Calu3 (cell line): ENCODE data around the gene TMEM63C. TPM values are rescaled to one million over a fixed set of nuclear protein-coding genes. Genes with fewer than 3 reads are reported as not detected.

ENCODE experiments used
- BruUV-seq: library from RNA; stranded (reverse); fragments of 400-500 nt; replicated peaks from 2 replicates; lab custom pipeline; 2021; lab: Mats Ljungman, UMichigan
- CTCF ChIA-PET: fragments of 300-600 bp; sonication (Branson Sonifier 250); formaldehyde crosslinking; loops from one replicate; lab custom pipeline; 2022; ENCODE audit warnings: antibody characterized with exemption; lab: Charles Lee
- DNase-seq: peaks from one replicate; pipeline ENCODE4 v3.0.0; 2022
- H3K27ac Mint-ChIP-seq: one replicate; pipeline ENCODE4 v1.8.0; 2022; ENCODE audit warnings: mixed read lengths; ENCODE audit not compliant: unreplicated experiment
- H3K27me3 Mint-ChIP-seq: one replicate; pipeline ENCODE4 v1.8.0; 2022; ENCODE audit warnings: mixed read lengths; ENCODE audit not compliant: unreplicated experiment
- H3K36me3 Mint-ChIP-seq: one replicate; pipeline ENCODE4 v1.8.0; 2022; ENCODE audit warnings: mild to moderate bottlenecking, moderate library complexity, mixed read lengths; ENCODE audit not compliant: insufficient read depth, unreplicated experiment
- H3K4me1 Mint-ChIP-seq: one replicate; pipeline ENCODE4 v1.8.0; 2022; ENCODE audit warnings: mild to moderate bottlenecking, low read depth, mixed read lengths; ENCODE audit not compliant: unreplicated experiment
- H3K4me3 Mint-ChIP-seq: one replicate; pipeline ENCODE4 v1.8.0; 2022; ENCODE audit warnings: mild to moderate bottlenecking, low read depth, moderate library complexity, mixed read lengths; ENCODE audit not compliant: unreplicated experiment
- H3K9me3 Mint-ChIP-seq: one replicate; pipeline ENCODE4 v1.8.0; 2022; ENCODE audit warnings: low read depth, mixed read lengths; ENCODE audit not compliant: unreplicated experiment
- CTCF ChIP-seq: fragments of 200-600 bp; IDR thresholded peaks from one replicate; pipeline ENCODE4 v1.8.0; 2022; ENCODE audit warnings: antibody characterized with exemption; ENCODE audit not compliant: unreplicated experiment
- intact Hi-C: fragments of 100-400 bp; cut with micrococcal nuclease; formaldehyde crosslinking; loops from one replicate; pipeline ENCODE4 v1.10.0; 2022; ENCODE audit not compliant: unreplicated experiment
- total RNA-seq: library from RNA; stranded (reverse); gene quantifications from 2 replicates; pipeline ENCODE4 v1.2.3, GENCODE V29; 2022

Gene TMEM63C
- total RNA-seq, 1 experiment from 2014 or later, result 1.1 TPM

GRCh38 chr14:77242752-77243151 is 61.2 kb downstream of the TMEM63C start:
- Mint-ChIP-seq H3K9me3 (no peaks in the 10 kb centered on the region), H3K27ac (no peak overlapping the region), H3K27me3 (peaks cover 84% of the 10 kb centered on the region), H3K4me3 (no peak overlapping the region), H3K36me3 (no peaks in the 10 kb centered on the region), H3K4me1 (no peaks in the 10 kb centered on the region)
- intact Hi-C loops, result no loop called here
- BruUV-seq, result no TSS peak
- no peak for DNase-seq
- CTCF ChIA-PET, result no interaction called here
- TF ChIP-seq CTCF, result no peak

- TF ChIP-seq CTCF, result no peak
- CTCF ChIA-PET, result no interaction called here
These were observed 62.3 kb downstream of the TMEM63C start for GRCh38 chr14:77243853-77244252.

GRCh38 chr14:77245820-77246219 is 64.2 kb downstream of the TMEM63C start:
- Mint-ChIP-seq H3K36me3 (no peaks in the 10 kb centered on the region), H3K27ac (no peak overlapping the region), H3K27me3 (peaks cover 73% of the 10 kb centered on the region), H3K4me1 (no peaks in the 10 kb centered on the region), H3K9me3 (no peaks in the 10 kb centered on the region), H3K4me3 (no peak overlapping the region)
- intact Hi-C loops, result no loop called here
- DNase-seq, result no peak
- CTCF ChIA-PET, result no interaction called here
- no peak for TF ChIP-seq CTCF
- BruUV-seq, result no TSS peak

More at GRCh38 chr14:77243853-77244252, 62.3 kb downstream of the TMEM63C start:
- no peaks in the 10 kb centered on the region for H3K4me1 Mint-ChIP-seq
- intact Hi-C loops, result no loop called here
- no peak for DNase-seq
- no TSS peak for BruUV-seq
- H3K36me3 Mint-ChIP-seq, result no peaks in the 10 kb centered on the region
- no peak overlapping the region for H3K27ac Mint-ChIP-seq
- peaks cover 84% of the 10 kb centered on the region for H3K27me3 Mint-ChIP-seq
- no peaks in the 10 kb centered on the region for H3K9me3 Mint-ChIP-seq
- no peak overlapping the region for H3K4me3 Mint-ChIP-seq

GRCh38 chr14:77246784-77247183 is 65.2 kb downstream of the TMEM63C start:
- Mint-ChIP-seq H3K9me3 (no peaks in the 10 kb centered on the region), H3K36me3 (no peaks in the 10 kb centered on the region), H3K4me1 (no peaks in the 10 kb centered on the region), H3K4me3 (no peak overlapping the region), H3K27ac (no peak overlapping the region), H3K27me3 (peaks cover 68% of the 10 kb centered on the region)
- intact Hi-C loops, result no loop called here
- BruUV-seq, result no TSS peak
- CTCF ChIA-PET, result no interaction called here
- no peak for DNase-seq
- TF ChIP-seq CTCF, result no peak
